OCI-M2 (cell line): ENCODE results near the gene IFNG-AS1.

ENCODE experiments used
- DNase-seq: peaks from one replicate; lab custom pipeline; 2025; ENCODE audit not compliant: unreplicated experiment; lab: John Stamatoyannopoulos, UW

IFNG-AS1 gene

GRCh38 chr12:68034567-68034966, 45.3 kb downstream of the IFNG-AS1 start:
- no peak for DNase-seq

- no peak for DNase-seq
These were observed 47.4 kb downstream of the IFNG-AS1 start for GRCh38 chr12:68036642-68037041.

DNA sequence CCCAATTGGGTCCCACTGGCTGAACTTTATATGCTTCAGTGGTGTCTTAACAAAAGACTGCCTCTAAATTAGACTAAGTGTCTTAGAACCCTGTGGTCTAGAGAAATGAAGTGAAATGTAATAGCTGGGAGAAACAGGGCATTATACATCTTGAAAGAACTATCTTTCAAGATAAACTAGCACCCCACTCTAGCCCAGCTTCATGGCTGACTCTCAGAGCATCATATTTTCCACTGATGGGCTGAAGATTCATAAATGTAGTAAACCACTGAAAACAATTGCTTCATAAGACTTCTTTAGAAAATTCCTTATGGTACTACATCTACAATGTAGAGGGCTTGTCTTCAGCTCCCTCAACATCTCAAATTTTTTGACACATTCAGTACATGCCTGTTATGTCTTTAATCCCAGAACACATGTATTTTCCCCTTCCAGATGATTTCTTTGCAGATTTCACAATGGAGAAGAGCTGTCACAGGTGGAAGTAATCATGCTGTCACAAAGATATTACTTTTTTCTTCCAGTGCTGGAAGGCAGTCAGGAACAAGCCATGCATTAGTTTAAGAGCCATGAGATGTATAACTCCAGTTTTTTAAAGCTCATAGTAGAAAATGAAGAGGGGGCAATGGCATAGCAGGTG, 48.5 kb downstream of the IFNG-AS1 start:
- no peak for DNase-seq

- no peak for DNase-seq
These were observed 49.4 kb downstream of the IFNG-AS1 start for GRCh38 chr12:68038650-68039049.

- DNase-seq = peak; percentile 5
These were observed 51.3 kb downstream of the IFNG-AS1 start for GRCh38 chr12:68040450-68041075.

- no peak for DNase-seq
These were observed 53.0 kb downstream of the IFNG-AS1 start for GRCh38 chr12:68042212-68042699.

DNA sequence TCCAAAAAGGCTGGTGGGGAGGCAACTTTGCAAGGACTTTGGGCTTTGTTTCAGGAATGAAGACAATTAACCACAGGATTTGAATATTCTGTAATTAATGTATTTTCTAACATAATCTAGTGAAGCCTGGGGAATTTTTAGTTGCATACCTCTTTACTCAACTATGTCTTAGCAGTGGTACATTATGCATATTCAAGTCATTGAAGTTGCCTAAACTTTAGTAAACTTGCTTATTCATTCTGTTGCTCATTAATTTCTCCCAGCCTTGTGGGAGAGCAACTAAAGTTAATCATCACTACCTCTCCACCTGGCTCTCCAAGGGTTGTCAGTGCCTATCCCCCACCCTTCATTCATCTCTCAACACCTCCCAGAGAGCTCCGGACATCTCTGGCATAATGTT, 54.2 kb downstream of the IFNG-AS1 start:
- DNase-seq = no peak

GRCh38 chr12:68048648-68049297, 59.5 kb downstream of the IFNG-AS1 start:
- no peak for DNase-seq

DNA sequence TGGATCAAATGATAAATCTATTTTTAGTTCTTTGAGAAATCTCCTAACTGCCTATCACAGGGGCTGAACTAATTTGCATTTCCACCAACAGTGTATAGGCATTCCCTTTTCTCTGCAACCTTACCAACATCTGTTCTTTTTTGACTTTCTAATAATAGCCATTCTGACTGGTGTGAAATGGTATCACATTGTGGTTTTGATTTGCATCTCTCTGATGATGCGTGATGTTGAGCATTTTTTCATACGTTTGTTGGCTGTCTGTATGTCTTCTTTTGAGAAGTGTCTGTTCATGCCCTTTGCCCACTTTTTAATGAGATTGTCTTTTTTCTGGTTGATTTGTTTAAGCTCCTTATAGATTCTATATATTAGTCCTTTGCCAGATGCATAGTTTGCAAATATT, 67.1 kb downstream of the IFNG-AS1 start:
- DNase-seq = no peak

DNA sequence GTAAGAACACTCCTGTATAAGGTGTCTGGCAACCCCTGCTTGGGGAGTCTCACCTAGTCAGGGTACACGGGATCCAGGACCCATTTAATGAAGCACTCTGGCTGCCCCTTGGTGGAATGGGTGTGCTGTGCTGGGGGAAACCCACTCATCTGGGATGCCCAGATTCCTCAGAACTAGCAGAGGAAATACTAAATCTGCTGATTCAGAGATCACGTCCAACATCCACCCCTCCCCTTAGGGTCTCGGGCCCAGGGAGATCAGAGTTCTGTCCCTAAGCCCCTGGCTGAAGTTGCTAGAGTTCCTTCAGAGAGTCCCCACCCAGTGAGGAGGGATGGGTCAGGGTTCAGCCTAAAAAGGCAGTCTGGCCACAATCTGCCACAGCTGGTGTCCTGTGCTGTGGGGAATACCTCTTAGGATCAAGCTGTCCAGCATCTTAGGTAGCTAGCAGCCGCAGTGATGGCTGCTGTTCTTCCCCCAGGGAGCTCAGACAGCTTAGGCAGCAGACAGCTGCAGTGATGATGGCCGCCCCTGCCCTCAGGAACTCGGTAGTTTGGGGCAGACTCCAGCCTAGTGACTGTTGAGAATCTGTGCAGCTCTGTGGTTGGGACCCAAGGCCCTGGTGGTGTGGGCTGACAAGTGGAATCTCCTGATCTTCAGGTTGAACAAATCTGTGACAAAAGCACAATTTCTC, 74.8 kb downstream of the IFNG-AS1 start:
- DNase-seq = no peak

DNA sequence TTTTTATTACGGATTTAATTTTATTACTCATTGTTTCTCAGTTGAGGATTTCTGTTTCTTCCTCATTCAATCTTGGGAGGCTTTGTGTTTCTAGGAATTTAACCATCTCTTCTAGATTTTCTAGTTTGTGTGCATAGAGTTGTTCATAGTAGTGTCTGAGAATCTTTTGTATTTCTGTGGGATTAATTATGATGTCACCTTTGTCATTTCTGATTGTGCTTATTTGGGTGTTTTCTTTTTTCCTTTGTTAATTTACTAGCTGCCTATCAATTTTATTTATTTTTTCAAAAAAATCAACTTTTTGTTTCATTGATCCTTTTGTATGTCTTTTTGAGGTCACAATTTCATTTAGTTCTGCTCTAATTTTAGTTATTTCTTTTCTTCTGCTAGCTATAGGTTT, 75.9 kb downstream of the IFNG-AS1 start:
- no peak for DNase-seq

DNA sequence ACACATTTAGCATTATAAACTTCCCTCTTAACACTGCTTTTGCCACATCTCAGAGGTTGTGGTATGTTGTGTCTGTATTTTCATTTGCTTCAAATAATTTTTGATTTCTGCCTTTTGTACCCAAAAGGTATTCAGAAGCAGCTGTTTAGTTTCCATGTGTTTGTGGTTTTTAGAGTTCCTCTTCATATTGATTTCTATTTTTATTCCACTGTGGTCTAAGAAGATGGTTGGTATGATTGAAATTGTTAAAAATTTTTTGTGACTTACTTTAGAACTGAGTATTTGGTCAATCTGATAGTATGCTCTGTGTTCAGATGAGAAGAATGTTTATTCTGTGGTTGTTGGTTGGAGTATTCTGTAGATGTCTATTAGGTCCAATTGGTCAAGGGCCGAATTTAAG, 76.4 kb downstream of the IFNG-AS1 start:
- DNase-seq = no peak

- no peak for DNase-seq
These were observed 78.6 kb downstream of the IFNG-AS1 start for GRCh38 chr12:68067762-68068376.

- no peak for DNase-seq
These were observed 80.0 kb downstream of the IFNG-AS1 start for GRCh38 chr12:68069275-68069674.
